ENCODE data around the gene ZFPM1.

DNA sequence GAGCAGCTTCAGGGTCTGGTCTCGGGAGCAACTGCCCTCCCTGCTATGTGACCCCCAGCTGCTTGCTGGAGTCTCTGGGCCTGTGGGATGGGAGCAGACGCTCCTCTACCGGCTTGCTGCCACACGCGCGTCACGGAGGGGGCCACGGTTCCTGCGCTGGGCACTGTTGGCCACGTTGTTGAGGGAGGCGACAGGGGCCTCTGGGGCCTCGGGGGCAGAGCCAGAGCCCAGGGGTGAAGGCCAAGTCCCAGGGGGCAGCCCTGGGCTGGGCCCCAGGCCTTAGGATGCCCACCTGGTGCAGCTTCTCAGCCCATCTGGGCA, 56.6 kb downstream of the ZFPM1 start:
- TF ChIP-seq, protein P1, sequence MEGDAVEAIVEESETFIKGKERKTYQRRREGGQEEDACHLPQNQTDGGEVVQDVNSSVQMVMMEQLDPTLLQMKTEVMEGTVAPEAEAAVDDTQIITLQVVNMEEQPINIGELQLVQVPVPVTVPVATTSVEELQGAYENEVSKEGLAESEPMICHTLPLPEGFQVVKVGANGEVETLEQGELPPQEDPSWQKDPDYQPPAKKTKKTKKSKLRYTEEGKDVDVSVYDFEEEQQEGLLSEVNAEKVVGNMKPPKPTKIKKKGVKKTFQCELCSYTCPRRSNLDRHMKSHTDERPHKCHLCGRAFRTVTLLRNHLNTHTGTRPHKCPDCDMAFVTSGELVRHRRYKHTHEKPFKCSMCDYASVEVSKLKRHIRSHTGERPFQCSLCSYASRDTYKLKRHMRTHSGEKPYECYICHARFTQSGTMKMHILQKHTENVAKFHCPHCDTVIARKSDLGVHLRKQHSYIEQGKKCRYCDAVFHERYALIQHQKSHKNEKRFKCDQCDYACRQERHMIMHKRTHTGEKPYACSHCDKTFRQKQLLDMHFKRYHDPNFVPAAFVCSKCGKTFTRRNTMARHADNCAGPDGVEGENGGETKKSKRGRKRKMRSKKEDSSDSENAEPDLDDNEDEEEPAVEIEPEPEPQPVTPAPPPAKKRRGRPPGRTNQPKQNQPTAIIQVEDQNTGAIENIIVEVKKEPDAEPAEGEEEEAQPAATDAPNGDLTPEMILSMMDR (IDR thresholded peaks at IDR 0.05; ENCODE audit: control extremely low read depth in 1 of 3, insufficient read depth in 1 of 3, low read depth in 1 of 3, low read length in 3 of 3), result no peak
- TF ChIP-seq HDAC6 (IDR thresholded peaks at IDR 0.05; ENCODE audit: low read depth, low read length) (no peak), POLR2A (IDR thresholded peaks at IDR 0.05; ENCODE audit: control extremely low read depth in 1 of 2, low read depth in 2 of 2, low read length in 2 of 2) (no peak), EP300 (IDR thresholded peaks at IDR 0.05; ENCODE audit: borderline replicate concordance in 1 of 2, low read depth in 2 of 2, low read length in 2 of 2) (no peak), YY1 (IDR thresholded peaks at IDR 0.05; ENCODE audit: low read depth, low read length) (no peak), EZH2 (IDR thresholded peaks at IDR 0.05; ENCODE audit: low read depth, low read length, severe bottlenecking) (no peak), RAD21 (IDR thresholded peaks at IDR 0.05 in 1 of 2, conservative IDR thresholded peaks at IDR 0.05 in 1 of 2; ENCODE audit: low read depth in 2 of 2, low read length in 2 of 2) (no peak), SP1 (IDR thresholded peaks at IDR 0.05; ENCODE audit: low read depth, low read length) (no peak), RXRA (IDR thresholded peaks at IDR 0.05; ENCODE audit: insufficient read depth, low read depth, low read length) (no peak), KDM1A (IDR thresholded peaks at IDR 0.05; ENCODE audit: borderline replicate concordance, low read length) (no peak)
- TF ChIP-seq, protein P2, sequence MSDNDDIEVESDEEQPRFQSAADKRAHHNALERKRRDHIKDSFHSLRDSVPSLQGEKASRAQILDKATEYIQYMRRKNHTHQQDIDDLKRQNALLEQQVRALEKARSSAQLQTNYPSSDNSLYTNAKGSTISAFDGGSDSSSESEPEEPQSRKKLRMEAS (IDR thresholded peaks at IDR 0.05), result no peak
